AG09309 (cell line): ENCODE results near the gene ST8SIA2.

Source experiments
- DNase-seq: peaks from one replicate; pipeline ENCODE4 v3.0.0-alpha.2; 2010; ENCODE audit warnings: low read depth
- H3K4me3 ChIP-seq: 2 replicates; pipeline ENCODE4 v1.5.1; 2011; ENCODE audit warnings: mild to moderate bottlenecking, low read depth, low read length, moderate library complexity; ENCODE audit not compliant: control insufficient read depth
- TF ChIP-seq, protein P1 (sequence below): IDR thresholded peaks from 2 replicates; pipeline ENCODE4 v1.5.1; 2011; ENCODE audit warnings: mild to moderate bottlenecking, low read depth, low read length, inconsistent platforms; ENCODE audit not compliant: insufficient read depth, control insufficient read depth; ENCODE audit errors: missing control alignments

The ST8SIA2 gene

GRCh38 chr15:92448370-92448769, 54.7 kb downstream of the ST8SIA2 start:
- H3K4me3 ChIP-seq = no peak overlapping the region
- TF ChIP-seq, protein P1, sequence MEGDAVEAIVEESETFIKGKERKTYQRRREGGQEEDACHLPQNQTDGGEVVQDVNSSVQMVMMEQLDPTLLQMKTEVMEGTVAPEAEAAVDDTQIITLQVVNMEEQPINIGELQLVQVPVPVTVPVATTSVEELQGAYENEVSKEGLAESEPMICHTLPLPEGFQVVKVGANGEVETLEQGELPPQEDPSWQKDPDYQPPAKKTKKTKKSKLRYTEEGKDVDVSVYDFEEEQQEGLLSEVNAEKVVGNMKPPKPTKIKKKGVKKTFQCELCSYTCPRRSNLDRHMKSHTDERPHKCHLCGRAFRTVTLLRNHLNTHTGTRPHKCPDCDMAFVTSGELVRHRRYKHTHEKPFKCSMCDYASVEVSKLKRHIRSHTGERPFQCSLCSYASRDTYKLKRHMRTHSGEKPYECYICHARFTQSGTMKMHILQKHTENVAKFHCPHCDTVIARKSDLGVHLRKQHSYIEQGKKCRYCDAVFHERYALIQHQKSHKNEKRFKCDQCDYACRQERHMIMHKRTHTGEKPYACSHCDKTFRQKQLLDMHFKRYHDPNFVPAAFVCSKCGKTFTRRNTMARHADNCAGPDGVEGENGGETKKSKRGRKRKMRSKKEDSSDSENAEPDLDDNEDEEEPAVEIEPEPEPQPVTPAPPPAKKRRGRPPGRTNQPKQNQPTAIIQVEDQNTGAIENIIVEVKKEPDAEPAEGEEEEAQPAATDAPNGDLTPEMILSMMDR = no peak
- no peak for DNase-seq

DNA sequence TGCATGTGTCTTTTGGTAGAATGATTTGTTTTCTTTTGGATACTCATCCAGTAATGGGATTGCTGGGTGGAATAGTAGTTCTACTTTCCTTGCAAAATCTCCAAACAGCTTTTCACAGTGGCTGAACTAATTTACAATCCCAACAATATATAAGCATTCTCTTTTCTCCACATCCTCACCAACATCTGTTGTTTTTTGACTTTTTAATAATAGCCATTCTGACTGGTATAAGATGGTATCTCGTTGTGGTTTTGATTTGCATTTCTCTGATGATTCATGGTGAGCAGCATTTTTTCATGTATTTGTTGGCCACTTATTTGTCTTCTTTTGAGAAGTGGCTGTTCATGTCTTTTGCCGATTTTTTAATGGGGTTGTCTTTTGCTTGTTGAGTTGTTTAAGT, 55.8 kb downstream of the ST8SIA2 start:
- peak; percentile 32 for DNase-seq
- H3K4me3 ChIP-seq = no peak overlapping the region
- TF ChIP-seq, protein P1 = no peak

- peak; percentile 44 for DNase-seq
- TF ChIP-seq, protein P1 = no peak
Measured at GRCh38 chr15:92451225-92451825, 57.6 kb downstream of the ST8SIA2 start.

DNA sequence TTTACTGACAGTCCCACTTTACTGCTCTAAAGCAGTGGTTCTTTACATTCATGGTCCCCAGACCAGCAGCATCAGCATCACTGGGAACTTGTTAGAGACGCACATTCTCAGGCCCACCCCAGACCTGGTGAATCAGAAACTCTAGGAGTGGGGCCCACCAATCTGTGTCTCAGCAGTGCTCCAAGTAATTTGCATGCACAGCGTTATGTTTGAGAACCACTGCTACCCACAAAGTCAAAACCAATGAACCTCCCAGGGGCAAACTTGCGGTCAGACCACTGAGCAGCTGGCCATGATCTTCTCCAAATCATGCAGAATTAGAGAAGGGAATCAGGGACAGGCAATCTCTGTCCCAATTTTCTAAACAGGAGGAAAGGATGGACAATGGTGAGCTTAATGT, 58.5 kb downstream of the ST8SIA2 start:
- H3K4me3 ChIP-seq = no peak overlapping the region
- TF ChIP-seq, protein P1 = no peak
- no peak for DNase-seq

More at GRCh38 chr15:92451225-92451825, 57.6 kb downstream of the ST8SIA2 start:
- H3K4me3 ChIP-seq = no peak overlapping the region

DNA sequence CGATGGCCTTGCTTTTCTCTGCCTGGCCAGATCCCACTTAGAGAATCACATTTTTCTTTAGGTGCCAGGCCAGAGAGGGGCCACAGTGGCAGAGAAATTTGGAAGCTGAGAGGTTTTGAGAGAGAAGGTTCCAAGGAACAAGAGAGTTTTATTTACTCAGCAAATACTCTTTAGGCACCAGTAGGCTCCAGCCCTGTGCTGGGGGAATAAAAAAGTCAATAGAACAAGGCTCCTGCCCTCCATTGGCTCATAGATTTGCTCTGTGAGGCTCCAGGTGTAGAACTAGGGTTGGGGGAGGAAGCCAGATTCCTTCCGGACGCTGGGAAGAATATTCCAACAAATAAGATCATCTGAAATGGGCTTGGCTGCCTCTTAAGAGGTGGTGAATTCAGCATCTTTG, 59.9 kb downstream of the ST8SIA2 start:
- H3K4me3 ChIP-seq = no peak overlapping the region
- TF ChIP-seq, protein P1 = no peak
- DNase-seq = no peak

- TF ChIP-seq, protein P1 = no peak
- no peak for DNase-seq
- no peak overlapping the region for H3K4me3 ChIP-seq
Measured at GRCh38 chr15:92454555-92455105, 60.9 kb downstream of the ST8SIA2 start.
